Activated B cell treated with CpG ODN at 0.5 μM for 24 hours (primary cell): ENCODE data around the gene CUX1. TPM values are rescaled to one million over a fixed set of nuclear protein-coding genes. Genes with fewer than 3 reads are reported as not detected.

Experiments
- ATAC-seq: fragments of 200-7000 bp; cut with Tn5 transposase; one replicate; pipeline ENCODE4 v1.10.0; 2021; ENCODE audit warnings: low read depth, mild to moderate bottlenecking, moderate library complexity
- CTCF ChIA-PET: fragments of 350-600 bp; sonication (Branson Sonifier 250); formaldehyde crosslinking; loops from one replicate; lab custom pipeline; 2021; ENCODE audit warnings: antibody characterized with exemption; lab: Charles Lee
- POLR2A ChIA-PET: fragments of 350-600 bp; sonication (Branson Sonifier 250); formaldehyde crosslinking; loops from one replicate; lab custom pipeline; 2021; ENCODE audit warnings: antibody characterized with exemption; lab: Charles Lee
- DNase-seq: peaks from one replicate; pipeline ENCODE4 v3.0.0; 2022
- H3K27ac Mint-ChIP-seq: one replicate; pipeline ENCODE4 v1.8.0; 2020; ENCODE audit warnings: mixed read lengths
- H3K27me3 Mint-ChIP-seq: one replicate; pipeline ENCODE4 v1.8.0; 2021; ENCODE audit warnings: mixed read lengths
- H3K36me3 Mint-ChIP-seq: one replicate; pipeline ENCODE4 v1.8.0; 2021; ENCODE audit warnings: low read depth, mixed read lengths
- H3K4me1 Mint-ChIP-seq: one replicate; pipeline ENCODE4 v1.8.0; 2021; ENCODE audit warnings: mixed read lengths
- H3K4me3 Mint-ChIP-seq: one replicate; pipeline ENCODE4 v1.8.0; 2020; ENCODE audit warnings: mild to moderate bottlenecking, mixed read lengths
- H3K9me3 Mint-ChIP-seq: one replicate; pipeline ENCODE4 v1.8.0; 2020; ENCODE audit warnings: mixed read lengths
- CTCF ChIP-seq: fragments of 200-600 bp; IDR thresholded peaks from one replicate; pipeline ENCODE4 v1.8.0; 2022; ENCODE audit warnings: antibody characterized with exemption, mild to moderate bottlenecking
- intact Hi-C: fragments of 100-400 bp; cut with micrococcal nuclease; formaldehyde crosslinking; loops from one replicate; pipeline ENCODE4 v1.15.1; 2024
- total RNA-seq: library from RNA; stranded (reverse); gene quantifications from 2 replicates; pipeline ENCODE4 v1.2.3, GENCODE V29; 2022

The CUX1 gene
- total RNA-seq, 1 donor from 2014 or later: 61.7 TPM

GRCh38 chr7:102098986-102099385, 281.6 kb downstream of the CUX1 start:
- Mint-ChIP-seq H3K4me1 (no peaks in the 10 kb centered on the region), H3K36me3 (peaks cover 41% of the 10 kb centered on the region), H3K27ac (no peak overlapping the region), H3K9me3 (no peaks in the 10 kb centered on the region), H3K4me3 (no peak overlapping the region), H3K27me3 (no peaks in the 10 kb centered on the region)
- CTCF ChIA-PET: no interaction called here
- POLR2A ChIA-PET: no interaction called here
- DNase-seq (no peak), ATAC-seq (no peak)
- intact Hi-C loops: no loop called here
- no peak for TF ChIP-seq CTCF

GRCh38 chr7:102099474-102099873, 282.0 kb downstream of the CUX1 start:
- POLR2A ChIA-PET: interaction anchor here (1.1 kb wide), 1 partner anchor 36 kb away, joined by 7 read pairs; no protein-coding TSS in a partner anchor
- intact Hi-C loops: no loop called here
- no peak for ATAC-seq
- Mint-ChIP-seq H3K9me3 (no peaks in the 10 kb centered on the region), H3K4me1 (no peaks in the 10 kb centered on the region), H3K36me3 (peaks cover 46% of the 10 kb centered on the region), H3K27me3 (no peaks in the 10 kb centered on the region), H3K4me3 (no peak overlapping the region), H3K27ac (no peak overlapping the region)
- no peak for TF ChIP-seq CTCF
- CTCF ChIA-PET: no interaction called here
- DNase-seq: no peak

GRCh38 chr7:102101111-102101551, 283.7 kb downstream of the CUX1 start:
- intact Hi-C loops: no loop called here
- Mint-ChIP-seq H3K4me3 (no peak overlapping the region), H3K36me3 (peaks cover 57% of the 10 kb centered on the region)

GRCh38 chr7:102101926-102102325, 284.5 kb downstream of the CUX1 start:
- H3K27me3 Mint-ChIP-seq: no peaks in the 10 kb centered on the region
- POLR2A ChIA-PET: no interaction called here
- peaks cover 65% of the 10 kb centered on the region for H3K36me3 Mint-ChIP-seq
- ATAC-seq (no peak), DNase-seq (no peak)
- no peaks in the 10 kb centered on the region for H3K4me1 Mint-ChIP-seq
- intact Hi-C loops: no loop called here
- H3K4me3 Mint-ChIP-seq: no peak overlapping the region
- CTCF ChIA-PET: interaction anchor here (1.0 kb wide), 1 partner anchor 362 kb away, joined by 3 read pairs; no protein-coding TSS in a partner anchor
- TF ChIP-seq CTCF: no peak
- H3K9me3 Mint-ChIP-seq: no peaks in the 10 kb centered on the region
- H3K27ac Mint-ChIP-seq: no peak overlapping the region

More at GRCh38 chr7:102101111-102101551, 283.7 kb downstream of the CUX1 start:
- Mint-ChIP-seq H3K9me3 (no peaks in the 10 kb centered on the region), H3K27me3 (no peaks in the 10 kb centered on the region), H3K27ac (no peak overlapping the region), H3K4me1 (no peaks in the 10 kb centered on the region)
- DNase-seq (no peak), ATAC-seq (no peak)
- ChIA-PET POLR2A (no interaction called here), CTCF (no interaction called here)
- TF ChIP-seq CTCF: no peak

GRCh38 chr7:102103027-102103372, 285.6 kb downstream of the CUX1 start:
- Mint-ChIP-seq H3K9me3 (no peaks in the 10 kb centered on the region), H3K27me3 (no peaks in the 10 kb centered on the region), H3K36me3 (peaks cover 64% of the 10 kb centered on the region), H3K4me3 (no peak overlapping the region), H3K4me1 (no peaks in the 10 kb centered on the region), H3K27ac (no peak overlapping the region)
- intact Hi-C loops: no loop called here
- no peak for DNase-seq
- CTCF ChIA-PET: interaction anchor here (1.0 kb wide), 1 partner anchor 363 kb away, joined by 3 read pairs; no protein-coding TSS in a partner anchor
- no peak for TF ChIP-seq CTCF
- POLR2A ChIA-PET: interaction anchor here (0.6 kb wide), 1 partner anchor 86 kb away, joined by 4 read pairs; no protein-coding TSS in a partner anchor
- ATAC-seq: no peak
